HG03025 (cell line): Measurements from ENCODE around the gene FOXB1.

ENCODE experiments used
- ATAC-seq: cut with Tn5 transposase; IDR thresholded peaks from one replicate; pipeline ENCODE4 v1.9.1; 2021; ENCODE audit warnings: mild to moderate bottlenecking, moderate library complexity; ENCODE audit not compliant: unreplicated experiment, low FRiP score

The FOXB1 gene

GRCh38 chr15:59998305-59998949 lies 5.7 kb upstream of the FOXB1 start:
- no peak for ATAC-seq

DNA sequence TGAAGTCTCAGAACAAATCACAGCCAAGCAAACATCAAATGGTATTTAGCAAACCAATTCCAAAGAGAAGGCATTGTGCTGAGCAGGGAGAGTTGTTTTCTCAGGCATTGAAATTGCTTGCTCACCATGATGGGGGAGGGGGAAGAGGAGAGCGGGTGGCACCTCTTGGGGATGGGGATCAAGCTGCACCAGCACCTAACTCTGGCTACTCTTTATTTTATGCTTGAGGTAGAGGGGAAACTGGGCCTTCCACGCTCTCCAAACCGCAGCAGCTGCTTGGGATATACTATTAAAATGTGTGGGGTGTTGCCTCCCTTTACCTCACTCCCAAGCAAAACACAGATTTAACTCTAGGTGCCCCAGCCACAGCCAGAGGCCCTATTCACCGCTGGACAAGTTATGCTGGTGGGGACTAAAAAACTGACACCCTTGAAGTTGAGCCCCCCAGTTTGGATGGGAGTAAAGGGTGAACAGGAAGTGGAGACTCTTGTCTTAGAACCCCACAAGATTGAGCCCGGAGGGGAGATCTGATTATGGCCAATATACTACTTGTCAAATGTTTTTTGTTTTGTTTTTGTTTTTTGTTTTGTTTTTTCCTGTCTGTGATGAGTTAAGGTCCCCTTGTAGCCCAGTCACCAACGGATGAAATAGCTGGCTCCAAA lies 5.0 kb upstream of the FOXB1 start:
- ATAC-seq: no peak

DNA sequence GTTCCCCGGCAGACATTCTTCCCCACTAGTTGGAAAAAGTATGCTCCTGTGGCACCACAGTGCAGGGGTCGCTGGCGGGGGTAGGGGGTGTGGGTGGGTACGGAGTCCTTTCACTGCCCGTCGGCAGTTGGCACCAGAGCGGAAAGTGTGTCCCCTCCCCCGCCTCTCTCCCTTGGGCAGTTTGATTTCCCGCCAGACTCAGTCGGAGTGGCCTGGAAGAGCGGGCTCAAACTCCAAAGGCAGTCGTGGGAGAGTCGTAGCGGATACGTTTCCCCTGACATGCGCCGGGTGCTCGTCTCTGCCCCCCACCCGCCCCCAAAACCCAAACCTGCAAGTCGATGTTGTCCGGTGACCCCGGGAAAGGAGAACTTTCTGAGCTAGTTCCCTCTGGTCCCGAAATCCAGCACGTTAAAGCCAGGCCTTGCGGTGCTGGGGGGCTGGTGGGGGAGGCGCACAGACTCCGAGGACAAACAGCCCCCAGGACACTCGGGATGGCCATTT lies 4.4 kb upstream of the FOXB1 start:
- ATAC-seq: no peak

GRCh38 chr15:60000113-60000823 lies 3.8 kb upstream of the FOXB1 start:
- no peak for ATAC-seq

GRCh38 chr15:60000824-60001609 lies 3.1 kb upstream of the FOXB1 start:
- ATAC-seq: no peak

GRCh38 chr15:60001610-60002527 lies 2.2 kb upstream of the FOXB1 start:
- ATAC-seq: no peak

GRCh38 chr15:60002528-60003218 lies 1.4 kb upstream of the FOXB1 start:
- ATAC-seq: no peak

- ATAC-seq: no peak
Measured at GRCh38 chr15:60003243-60004008, 685 bp upstream of the FOXB1 start.

- ATAC-seq: no peak
Measured at GRCh38 chr15:60004846-60005351, 788 bp downstream of the FOXB1 start.

- no peak for ATAC-seq
Measured at GRCh38 chr15:60005352-60006202, 1.5 kb downstream of the FOXB1 start.

DNA sequence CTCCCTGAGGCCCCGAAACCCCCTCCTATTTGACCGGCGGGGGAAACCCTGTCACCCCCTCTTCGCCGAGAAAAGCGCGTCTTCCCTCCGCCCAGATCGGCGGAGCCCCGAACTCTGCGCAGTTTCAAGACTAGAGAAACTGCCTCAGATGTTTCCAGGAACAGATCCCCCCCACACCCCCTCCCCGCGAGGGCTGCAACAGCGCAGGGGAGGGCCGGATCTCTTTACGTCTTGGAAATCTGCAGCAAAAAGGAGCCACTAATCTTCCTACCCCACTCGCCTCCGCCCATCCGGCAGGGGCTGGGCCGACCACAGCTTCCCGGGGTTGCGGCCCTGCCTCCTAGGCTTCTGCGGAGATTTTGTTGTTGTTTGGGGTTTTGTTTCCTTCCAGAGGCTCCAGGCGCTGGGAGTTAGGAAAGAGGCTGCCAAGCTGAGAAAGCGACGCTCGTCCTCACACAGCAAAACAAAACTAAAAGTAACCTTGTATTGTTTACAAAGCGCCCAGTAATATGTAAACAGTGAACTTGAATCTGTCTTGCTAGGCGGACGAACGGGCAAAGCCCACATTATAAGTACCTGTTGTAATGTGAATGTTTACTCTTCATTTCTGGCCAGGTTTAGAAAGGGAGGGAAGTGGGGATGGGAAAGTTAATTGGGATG lies 2.2 kb downstream of the FOXB1 start:
- ATAC-seq: peak; percentile 52

- ATAC-seq: no peak
Measured at GRCh38 chr15:60006873-60007272, 2.8 kb downstream of the FOXB1 start.

DNA sequence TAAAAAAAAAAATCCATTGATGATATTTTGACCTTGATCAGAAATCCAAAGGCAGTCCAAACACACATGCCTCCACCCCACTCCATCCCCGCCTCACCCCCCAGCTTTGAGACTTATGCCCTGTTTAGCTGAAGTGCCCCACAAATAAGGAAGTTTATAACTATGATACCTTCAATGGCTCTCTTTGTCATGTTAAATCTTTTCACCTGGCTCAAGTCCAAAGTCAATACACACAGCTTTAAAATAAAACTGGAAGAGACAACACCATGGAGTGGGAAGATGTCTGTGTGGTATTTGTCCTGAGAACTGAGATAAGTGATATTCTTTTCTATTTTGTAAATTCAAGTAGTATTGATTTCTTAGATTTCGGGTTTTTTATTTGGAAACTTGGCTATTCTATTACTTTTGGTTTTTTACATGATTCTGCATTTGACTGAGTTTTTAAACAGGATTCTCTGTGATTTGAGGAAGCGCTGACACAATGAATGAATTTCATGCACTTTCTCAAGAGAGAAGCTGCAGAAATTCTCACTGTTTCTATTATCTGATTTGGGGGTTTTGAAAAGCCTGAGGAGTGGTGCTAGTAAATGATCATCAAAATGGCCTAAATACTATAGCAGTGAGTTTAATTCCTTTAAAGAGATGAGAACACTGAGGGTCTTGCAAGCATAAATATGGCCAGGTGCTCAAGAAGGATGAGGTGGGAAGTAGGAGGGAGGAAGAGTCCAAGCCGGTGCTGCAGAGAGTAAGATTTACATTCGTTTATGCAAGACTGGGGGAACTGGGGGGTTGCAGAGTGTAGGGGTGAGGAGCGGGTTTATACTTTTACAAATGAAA lies 5.2 kb downstream of the FOXB1 start:
- no peak for ATAC-seq

DNA sequence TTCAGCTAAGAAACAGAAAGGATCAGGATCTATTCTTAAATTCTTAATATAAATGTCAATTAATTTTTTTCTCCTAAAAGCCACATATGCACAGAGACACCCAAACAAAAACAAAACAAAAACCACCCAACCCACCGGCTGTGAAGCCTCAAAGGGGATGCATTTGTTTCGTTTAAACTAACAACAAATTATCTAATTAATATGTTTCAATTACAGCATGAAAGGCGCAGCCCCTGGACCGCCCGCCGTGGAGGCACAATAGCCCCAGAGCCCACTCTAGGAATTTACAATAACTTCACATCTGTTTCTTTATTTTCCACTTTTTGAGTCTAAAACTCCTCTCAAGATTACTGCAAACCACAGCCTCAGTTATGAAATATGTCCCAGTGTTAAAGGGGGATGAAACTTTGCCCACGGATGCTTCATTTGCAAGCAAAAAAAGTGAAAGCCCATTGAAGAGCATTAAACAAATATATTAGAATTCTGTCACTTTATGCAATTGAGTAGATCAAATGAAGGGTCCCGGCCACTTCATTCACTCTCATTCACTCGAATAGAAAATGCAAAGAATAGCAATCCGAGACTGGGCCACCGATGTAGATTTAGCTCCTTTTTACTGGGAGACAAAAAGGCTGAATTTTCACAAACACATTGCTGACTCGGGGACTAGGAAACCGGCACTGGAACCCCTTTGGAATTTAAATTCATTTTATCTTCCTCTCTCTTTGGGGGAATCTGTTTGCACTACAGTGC lies 6.0 kb downstream of the FOXB1 start:
- ATAC-seq: no peak

- no peak for ATAC-seq
Measured at GRCh38 chr15:60010858-60011257, 6.7 kb downstream of the FOXB1 start.
